GM21367 (cell line): ENCODE data around the gene KRTDAP.
"Not testable (repeated sequence)": the region's sequence is repeated elsewhere in the genome, so short reads cannot be mapped to it uniquely, and the experiment has no call there.

Experiments used
- ATAC-seq: cut with Tn5 transposase; IDR thresholded peaks from one replicate; pipeline ENCODE4 v1.9.1; 2021; ENCODE audit not compliant: unreplicated experiment

Gene KRTDAP

DNA sequence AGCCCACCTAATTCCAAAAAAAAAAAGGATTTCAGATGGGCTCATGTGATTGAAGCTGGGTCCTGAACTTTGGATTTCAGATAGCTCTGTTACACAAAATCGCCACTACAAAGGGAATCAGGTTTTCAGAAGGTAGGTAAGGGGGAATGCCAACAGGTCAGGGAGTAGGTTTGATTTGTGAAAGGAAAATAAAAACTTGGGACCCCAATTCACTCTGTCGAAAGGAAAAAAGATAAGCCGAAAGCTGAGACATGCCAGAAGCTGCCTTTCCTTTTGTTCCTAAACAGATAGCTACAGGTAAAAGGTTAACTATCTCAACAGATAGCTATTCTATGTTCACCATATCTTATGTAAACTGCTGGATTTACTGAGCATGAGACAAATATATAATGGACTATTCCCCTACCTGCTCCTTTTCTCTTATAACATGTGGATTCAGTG, 4.0 kb downstream of the KRTDAP start:
- no peak for ATAC-seq

GRCh38 chr19:35484252-35485036, 5.8 kb downstream of the KRTDAP start:
- no peak for ATAC-seq

DNA sequence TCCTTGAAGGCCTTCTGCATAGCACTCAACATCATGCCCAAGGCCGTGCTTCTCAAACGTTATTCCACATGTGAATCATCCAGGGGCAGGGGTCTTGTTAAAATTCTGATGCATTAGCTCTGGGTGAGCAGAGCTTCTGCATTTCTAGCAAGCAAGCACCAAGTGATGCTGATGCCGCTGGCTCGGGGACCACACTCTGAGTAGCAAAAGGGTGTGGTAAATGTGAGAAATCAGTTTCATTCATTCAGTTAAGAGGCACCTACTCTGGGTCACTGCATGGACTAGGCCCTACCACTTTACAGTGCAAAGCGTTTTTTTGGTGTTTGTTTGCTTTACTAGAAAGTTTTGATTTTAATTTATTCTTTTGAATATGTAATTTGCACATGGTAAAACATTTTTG, 7.2 kb downstream of the KRTDAP start:
- ATAC-seq: no peak

GRCh38 chr19:35478794-35479677, 11.2 kb downstream of the KRTDAP start:
- no peak for ATAC-seq

- no peak for ATAC-seq
Measured at GRCh38 chr19:35476149-35476548, 14.1 kb downstream of the KRTDAP start.

GRCh38 chr19:35474594-35474993, 15.7 kb downstream of the KRTDAP start:
- ATAC-seq: not testable (repeated sequence)

- no peak for ATAC-seq
Measured at GRCh38 chr19:35474104-35474503, 16.2 kb downstream of the KRTDAP start.

GRCh38 chr19:35471946-35472345, 18.3 kb downstream of the KRTDAP start:
- no peak for ATAC-seq

- not testable (repeated sequence) for ATAC-seq
Measured at GRCh38 chr19:35471075-35471474, 19.2 kb downstream of the KRTDAP start.

DNA sequence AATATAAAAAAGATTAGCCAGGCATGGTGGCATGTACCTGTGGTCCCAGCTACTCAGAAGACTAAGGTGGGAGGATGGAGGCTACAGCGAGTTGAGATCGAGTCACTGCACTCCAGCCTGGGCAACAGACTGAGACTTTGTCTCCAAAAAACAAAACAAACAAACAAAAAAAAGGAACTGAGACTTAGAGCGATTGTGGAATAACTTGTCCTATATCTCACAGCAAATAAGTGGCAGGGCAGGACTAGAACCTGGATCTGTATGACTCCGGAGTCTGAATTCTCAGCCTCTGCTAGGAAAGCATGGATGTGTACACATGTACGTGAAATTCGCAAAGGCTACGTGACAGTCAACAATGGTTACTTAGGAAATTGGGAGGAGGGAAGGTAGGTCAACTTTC, 20.1 kb downstream of the KRTDAP start:
- ATAC-seq: no peak

- no peak for ATAC-seq
Measured at GRCh38 chr19:35468637-35469036, 21.6 kb downstream of the KRTDAP start.

DNA sequence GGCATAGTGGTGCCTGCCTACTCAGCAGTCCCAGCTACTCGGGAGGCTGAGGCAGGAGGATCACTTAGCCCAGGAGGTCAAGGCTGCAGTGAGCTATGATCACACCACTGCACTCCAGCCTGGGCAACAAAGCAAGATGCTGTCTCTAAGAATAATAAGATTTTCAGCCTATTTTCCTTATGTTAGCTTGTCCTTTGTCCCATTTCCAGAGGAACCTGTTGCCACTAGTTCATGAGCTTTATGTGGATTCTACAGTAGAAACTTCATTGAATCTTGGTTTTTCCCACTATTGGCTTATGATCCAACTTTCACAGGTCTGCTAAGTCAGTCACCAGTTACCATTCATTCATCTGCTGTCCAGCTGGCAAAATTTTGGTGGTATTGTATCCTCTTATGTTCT, 24.0 kb downstream of the KRTDAP start:
- ATAC-seq: no peak

DNA sequence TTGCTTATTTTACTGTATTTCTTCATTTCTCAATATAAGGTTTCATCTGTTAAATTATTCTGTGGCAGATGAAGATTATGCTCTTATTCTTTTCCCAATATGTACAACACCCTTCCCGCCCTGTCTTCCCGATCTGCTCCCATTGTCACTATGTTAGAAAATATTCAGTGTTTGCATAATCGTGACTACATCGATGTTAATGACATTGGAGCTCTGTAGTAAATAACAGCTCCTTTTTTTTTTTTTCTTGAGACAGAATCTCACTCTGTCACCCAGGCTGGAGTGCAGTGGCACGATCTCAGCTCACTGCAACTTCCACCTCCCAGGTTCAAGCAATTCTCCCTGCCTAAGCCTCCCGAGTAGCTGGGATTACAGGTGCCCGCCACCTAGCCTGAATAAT, 27.3 kb downstream of the KRTDAP start:
- ATAC-seq: not testable (repeated sequence)

DNA sequence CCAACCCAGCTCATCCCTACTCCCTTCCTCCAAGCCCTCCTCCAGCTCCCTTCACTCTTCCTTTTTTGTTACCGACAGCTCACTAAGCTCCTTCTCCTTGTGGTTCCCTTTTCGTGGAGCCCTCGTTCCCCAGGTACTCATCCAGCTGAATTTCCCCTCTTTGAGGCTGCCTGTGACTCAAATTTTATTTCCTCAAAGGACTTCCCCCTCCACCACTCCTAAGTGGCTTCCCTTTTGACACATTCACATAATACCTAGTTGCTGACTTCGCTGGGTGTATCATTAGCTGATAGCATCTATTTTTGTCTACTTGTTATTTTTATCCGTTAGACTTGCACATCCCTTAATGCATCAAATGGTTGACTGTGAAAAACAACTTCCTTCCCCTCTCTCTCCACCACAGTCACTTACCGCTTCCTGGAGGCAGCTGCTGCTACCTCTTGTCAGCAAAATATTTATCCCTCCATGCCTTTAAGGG, 27.7 kb downstream of the KRTDAP start:
- ATAC-seq: peak; percentile 48

DNA sequence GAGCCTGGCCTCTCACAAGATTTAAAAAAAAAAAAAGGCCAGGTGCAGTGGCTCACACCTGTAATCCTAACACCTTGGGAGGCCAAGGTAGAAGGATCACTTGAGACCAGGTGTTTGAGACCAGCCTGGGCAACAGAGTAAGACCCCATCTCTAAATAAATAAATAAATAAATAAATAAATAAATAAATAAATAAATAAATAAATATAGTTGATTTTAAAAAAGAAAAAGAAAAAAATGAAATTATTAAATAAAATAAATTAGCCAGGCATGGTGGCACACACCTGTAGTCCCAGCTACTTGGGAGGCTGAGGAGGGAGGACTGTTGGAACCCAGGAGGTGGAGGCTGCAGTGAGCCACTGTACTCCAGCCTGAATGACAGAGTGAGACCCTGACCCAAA, 28.5 kb downstream of the KRTDAP start:
- not testable (repeated sequence) for ATAC-seq

GRCh38 chr19:35461060-35461459, 29.2 kb downstream of the KRTDAP start:
- no peak for ATAC-seq

DNA sequence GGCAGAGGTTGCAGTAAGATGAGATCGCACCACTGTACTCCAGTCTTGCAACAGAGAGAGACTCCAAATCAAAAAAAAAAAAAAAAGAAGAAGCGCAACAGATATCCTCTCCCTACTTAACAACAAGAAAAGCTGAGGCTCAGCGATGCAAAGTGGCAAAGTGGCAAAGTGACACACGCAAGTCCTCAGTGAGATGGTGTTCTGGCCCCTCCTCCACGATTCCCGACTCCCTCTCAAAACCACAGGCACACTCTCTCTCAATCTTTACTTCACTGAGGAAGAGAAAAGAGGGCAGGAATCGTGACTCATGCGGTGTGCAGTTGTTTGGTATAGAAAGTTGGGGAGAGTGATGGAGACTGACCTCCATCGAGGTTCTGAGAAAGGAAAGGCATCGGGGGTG, 29.7 kb downstream of the KRTDAP start:
- ATAC-seq: no peak

GRCh38 chr19:35459414-35460082, 30.7 kb downstream of the KRTDAP start:
- no peak for ATAC-seq

DNA sequence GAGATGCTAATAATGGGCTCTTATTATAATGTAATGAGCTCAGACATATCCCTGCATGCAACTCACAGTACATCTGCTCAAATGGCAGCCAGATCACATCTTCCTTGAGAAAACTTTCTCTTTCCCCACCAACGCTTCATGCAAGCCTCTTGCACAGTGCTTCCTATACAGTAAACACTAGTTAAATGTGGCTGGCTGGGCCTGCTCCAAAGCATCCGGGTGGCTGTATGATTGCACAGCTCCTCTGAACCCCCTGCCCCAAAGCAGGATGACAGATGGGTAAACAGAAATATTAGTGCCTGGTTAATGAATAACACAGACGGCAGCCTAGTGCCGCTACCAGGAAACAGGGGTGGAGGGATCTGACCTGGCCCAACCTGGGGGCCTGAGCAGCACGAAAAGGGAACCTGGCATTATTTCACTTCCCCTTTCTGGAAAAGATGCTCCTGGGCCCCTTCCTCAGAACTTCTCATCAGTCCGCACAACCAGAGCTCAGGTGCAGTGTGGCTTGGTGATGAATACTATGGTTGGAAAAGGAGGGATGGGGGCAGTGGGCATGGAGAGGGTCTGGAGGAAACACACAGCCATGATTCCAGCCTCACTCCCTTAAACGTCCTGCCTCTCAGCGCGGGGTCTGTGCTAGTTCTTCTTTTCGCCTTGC, 31.4 kb downstream of the KRTDAP start:
- no peak for ATAC-seq

- no peak for ATAC-seq
Measured at GRCh38 chr19:35458192-35458591, 32.1 kb downstream of the KRTDAP start.

- no peak for ATAC-seq
Measured at GRCh38 chr19:35457173-35457572, 33.1 kb downstream of the KRTDAP start.
